HG02870 (cell line): ENCODE data around the gene CPNE1.
A peak's percentile ranks its signal among the peaks of the same experiment; 100 is the strongest.
"Not testable (repeated sequence)": the region's sequence is repeated elsewhere in the genome, so short reads cannot be mapped to it uniquely, and the experiment has no call there.

Experiments used
- ATAC-seq: cut with Tn5 transposase; IDR thresholded peaks from one replicate; pipeline ENCODE4 v1.9.1; 2021; ENCODE audit warnings: mild to moderate bottlenecking, moderate library complexity; ENCODE audit not compliant: unreplicated experiment

Gene CPNE1

GRCh38 chr20:35698298-35699126, 33.8 kb upstream of the CPNE1 start:
- ATAC-seq, result no peak

GRCh38 chr20:35697696-35698297, 33.1 kb upstream of the CPNE1 start:
- no peak for ATAC-seq

- no peak for ATAC-seq
Measured at GRCh38 chr20:35695978-35696377, 31.3 kb upstream of the CPNE1 start.

- no peak for ATAC-seq
Measured at GRCh38 chr20:35695245-35695749, 30.6 kb upstream of the CPNE1 start.

GRCh38 chr20:35690265-35690664, 25.6 kb upstream of the CPNE1 start:
- no peak for ATAC-seq

DNA sequence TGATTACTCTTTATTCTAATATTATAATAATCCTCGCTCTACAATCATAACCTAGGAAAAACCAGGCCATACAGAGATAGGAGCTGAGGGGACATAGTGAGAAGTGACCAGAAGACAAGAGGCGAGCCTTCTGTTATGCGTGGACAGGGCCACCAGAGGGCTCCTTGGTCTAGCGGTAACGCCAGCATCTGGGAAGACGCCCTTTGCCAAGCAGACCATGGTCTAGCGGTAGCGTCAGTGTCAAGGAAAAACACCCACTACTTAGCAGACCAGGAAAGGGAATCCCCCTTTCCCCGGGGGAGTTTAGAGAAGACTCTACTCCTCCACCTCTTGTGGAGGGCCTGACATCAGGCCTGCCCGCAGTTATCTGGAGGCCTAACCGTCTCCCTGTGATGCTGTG, 22.2 kb upstream of the CPNE1 start:
- not testable (repeated sequence) for ATAC-seq

DNA sequence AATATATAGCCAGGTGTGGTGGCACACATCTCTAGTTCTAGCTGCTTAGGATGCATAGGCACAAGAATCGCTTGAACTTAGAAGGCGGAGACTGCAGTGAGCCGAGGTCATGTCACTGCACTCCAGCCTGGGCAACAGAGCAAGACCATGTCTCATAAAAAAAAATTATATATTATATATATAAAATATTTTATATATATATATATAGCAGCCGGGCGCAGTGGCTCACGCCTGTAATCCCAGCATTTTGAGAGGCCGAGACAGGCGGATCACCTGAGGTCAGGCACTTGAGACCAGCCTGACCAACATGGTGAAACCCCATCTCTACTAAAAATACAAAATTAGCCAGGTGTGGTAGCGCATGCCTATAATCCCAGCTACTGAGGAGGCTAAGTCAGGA, 20.7 kb upstream of the CPNE1 start:
- not testable (repeated sequence) for ATAC-seq

GRCh38 chr20:35681960-35682359, 17.3 kb upstream of the CPNE1 start:
- ATAC-seq, result no peak

DNA sequence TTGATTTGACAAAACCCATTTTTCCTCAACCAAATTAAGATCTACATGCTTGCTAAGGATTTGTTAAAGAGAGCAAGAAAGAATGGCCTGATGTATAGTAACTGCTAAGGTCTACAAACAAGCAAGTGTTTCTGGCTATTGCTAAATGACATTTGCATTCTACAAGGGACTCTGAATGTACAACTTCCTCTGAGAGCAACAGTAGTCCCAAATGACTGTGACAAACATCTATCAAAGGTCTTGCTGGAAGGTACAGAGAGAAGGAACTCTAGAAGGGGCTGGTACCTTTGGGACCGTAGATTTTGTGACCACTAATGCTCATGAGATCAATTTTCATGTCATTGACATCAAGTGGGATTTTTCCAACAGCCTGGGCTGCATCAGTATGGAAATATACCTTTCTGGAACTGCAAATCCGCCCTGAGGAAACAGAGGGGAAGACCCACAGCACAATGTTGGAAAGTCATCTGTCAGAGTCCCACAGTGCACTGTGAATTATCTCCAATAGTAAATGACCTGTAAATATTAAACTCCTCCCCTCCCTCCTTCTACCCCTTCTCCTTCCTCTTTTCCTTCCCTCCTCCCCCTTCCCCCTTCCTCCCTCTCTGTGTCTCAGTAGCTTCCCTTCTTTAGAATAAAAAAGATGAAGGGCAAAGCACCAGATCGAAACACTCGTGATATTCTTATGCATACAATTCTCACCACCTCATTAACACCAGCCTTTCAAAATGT, 15.9 kb upstream of the CPNE1 start:
- ATAC-seq, result no peak

- no peak for ATAC-seq
Measured at GRCh38 chr20:35674921-35675320, 10.2 kb upstream of the CPNE1 start.

DNA sequence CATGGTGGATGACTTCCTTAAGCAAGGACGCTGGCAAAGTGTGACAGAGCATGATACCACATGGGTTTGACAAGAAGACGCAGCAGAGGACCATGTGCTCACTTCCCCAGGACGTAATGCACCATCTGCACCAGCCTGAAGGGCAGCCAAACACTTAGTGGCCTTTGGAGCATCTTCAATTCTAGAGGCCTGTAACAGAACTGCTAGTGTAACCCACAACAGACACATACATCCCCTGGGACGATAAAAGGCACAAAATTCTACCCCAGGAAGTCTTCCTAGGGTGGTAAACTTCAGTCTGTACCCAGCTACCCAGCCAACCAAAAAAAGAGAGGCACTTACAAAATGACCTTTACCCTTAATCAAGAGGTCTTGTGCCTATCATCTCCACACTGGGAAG, 9.2 kb upstream of the CPNE1 start:
- ATAC-seq, result no peak

GRCh38 chr20:35669681-35670080, 5.0 kb upstream of the CPNE1 start:
- ATAC-seq, result no peak

GRCh38 chr20:35669221-35669620, 4.5 kb upstream of the CPNE1 start:
- no peak for ATAC-seq

GRCh38 chr20:35665949-35666288, 1.2 kb upstream of the CPNE1 start:
- no peak for ATAC-seq

DNA sequence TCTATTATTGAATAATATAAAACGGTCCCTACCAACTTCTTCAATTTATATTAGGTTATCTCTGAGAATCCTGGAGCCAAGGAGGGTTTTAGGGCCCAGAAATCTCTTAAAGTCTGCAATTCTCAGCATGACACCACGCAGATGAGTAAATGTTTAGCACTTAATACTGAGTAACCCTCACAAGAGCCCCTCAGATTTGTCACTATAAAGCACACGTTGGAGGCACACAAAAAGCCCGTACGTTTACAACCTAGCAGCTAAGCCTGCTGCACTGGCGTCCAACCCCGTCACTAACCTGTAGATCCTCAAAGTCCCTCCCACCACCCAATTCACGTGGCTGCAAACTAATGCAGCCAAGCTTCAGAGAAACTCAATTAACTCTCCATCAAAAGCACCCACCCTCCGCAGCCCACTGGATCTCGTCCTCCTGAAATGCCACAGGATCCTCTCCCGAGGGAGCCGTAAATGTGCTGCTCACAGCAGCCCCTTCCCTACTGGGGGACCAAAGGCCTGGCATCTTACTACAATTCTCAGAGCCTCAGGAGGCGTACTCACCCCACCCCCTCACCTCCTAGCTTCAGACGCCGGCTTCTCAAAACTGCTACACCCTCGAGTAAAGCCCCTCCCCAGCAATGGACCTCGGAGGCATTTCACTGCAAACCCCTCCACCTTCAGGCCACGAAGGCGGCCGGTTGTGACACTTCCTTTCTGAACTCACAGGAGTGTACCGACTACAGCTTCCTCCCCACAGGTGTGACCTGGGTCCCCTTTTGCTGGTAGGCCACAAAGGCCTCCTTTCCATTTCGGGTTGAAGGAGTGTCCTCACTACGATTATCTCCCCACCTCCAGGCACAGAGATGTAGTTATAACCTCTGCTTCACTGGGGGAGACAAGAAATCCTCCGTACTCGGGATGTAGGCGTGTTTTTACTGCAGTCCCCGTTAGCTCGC, 909 bp downstream of the CPNE1 start:
- ATAC-seq, result peak; percentile 24

DNA sequence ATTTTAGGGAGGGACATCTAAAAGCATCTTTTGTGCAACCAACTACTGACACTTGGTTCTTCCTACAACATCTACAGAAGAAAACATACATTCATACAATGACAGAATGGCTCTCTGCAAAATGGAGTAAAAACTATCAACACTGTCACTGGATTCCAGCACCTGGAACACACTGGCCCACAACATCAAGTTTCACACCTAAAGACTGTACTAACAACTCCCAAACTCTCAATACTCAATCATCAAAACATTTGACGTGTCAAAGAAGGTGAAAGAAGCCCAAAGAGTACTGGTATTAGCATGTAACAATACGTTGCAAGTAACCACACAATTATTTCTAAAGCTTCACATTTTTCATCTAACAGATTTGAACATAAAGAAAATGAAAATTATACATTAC, 2.1 kb downstream of the CPNE1 start:
- ATAC-seq, result no peak

DNA sequence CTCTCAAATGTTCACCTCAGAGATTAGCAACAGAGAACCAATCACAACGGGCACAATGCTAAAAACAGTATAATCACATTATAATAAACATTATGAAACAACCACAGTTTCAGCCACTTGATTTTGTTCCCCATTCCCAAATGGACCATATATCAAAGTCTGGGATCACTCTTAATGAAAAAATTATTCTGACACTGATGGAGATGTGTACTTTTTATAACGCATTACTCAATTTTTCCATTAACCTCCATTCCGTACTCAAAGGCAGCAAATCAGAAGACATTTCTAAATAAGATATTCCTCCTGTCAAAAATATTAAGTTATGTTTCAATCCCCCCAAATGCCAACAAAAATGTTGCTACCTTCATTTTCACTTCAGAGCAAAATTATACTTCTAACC, 2.8 kb downstream of the CPNE1 start:
- no peak for ATAC-seq

- no peak for ATAC-seq
Measured at GRCh38 chr20:35661053-35661452, 3.6 kb downstream of the CPNE1 start.

GRCh38 chr20:35660122-35660937, 4.4 kb downstream of the CPNE1 start:
- no peak for ATAC-seq

GRCh38 chr20:35657271-35657670, 7.4 kb downstream of the CPNE1 start:
- ATAC-seq, result no peak
